Fibroblast of skin of abdomen (primary cell): ENCODE results near the gene INHBA. TPM values are rescaled to one million over a fixed set of nuclear protein-coding genes. Genes with fewer than 3 reads are reported as not detected.

ENCODE experiments used
- DNase-seq: peaks from one replicate; pipeline ENCODE4 v3.0.0-alpha.2; 2013
- polyA plus RNA-seq, 2 experiments: library from polyadenylated mRNA; unstranded; fragments of 120-200 nt; gene quantifications; one replicate each; pipeline ENCODE4 v1.2.1, GENCODE V29; 2013; ENCODE audit not compliant: insufficient read length in 2 of 2

Gene INHBA
- polyA plus RNA-seq (2013, experiment 1 of 2; ENCODE audit: insufficient read length): 99.9 TPM
- 93.3 TPM for polyA plus RNA-seq (2013, experiment 2 of 2; ENCODE audit: insufficient read length)

- DNase-seq: peak; percentile 97
These were observed at the start of gene INHBA for GRCh38 chr7:41702635-41703371. Gene INHBA (minus strand): TSS chr7:41703090. CDS start chr7:41700374, 2,716 bp downstream.

- no peak for DNase-seq
These were observed 49.7 kb upstream of the INHBA start for GRCh38 chr7:41752615-41753014.

GRCh38 chr7:41750661-41751540, 48.0 kb upstream of the INHBA start:
- no peak for DNase-seq

- no peak for DNase-seq
These were observed 45.1 kb upstream of the INHBA start for GRCh38 chr7:41747961-41748360.

GRCh38 chr7:41745451-41745850, 42.6 kb upstream of the INHBA start:
- no peak for DNase-seq

- DNase-seq: peak; percentile 18
These were observed 41.3 kb upstream of the INHBA start for GRCh38 chr7:41744161-41744560.

GRCh38 chr7:41742401-41743020, 39.6 kb upstream of the INHBA start:
- DNase-seq: peak; percentile 7

GRCh38 chr7:41738806-41739205, 35.9 kb upstream of the INHBA start:
- DNase-seq: no peak

GRCh38 chr7:41738336-41738735, 35.4 kb upstream of the INHBA start:
- no peak for DNase-seq

- no peak for DNase-seq
These were observed 32.3 kb upstream of the INHBA start for GRCh38 chr7:41735206-41735605.

- DNase-seq: no peak
These were observed 30.0 kb upstream of the INHBA start for GRCh38 chr7:41732843-41733306.

- no peak for DNase-seq
These were observed 29.5 kb upstream of the INHBA start for GRCh38 chr7:41732436-41732785.

GRCh38 chr7:41731493-41732435, 28.9 kb upstream of the INHBA start:
- DNase-seq: no peak

- DNase-seq: no peak
These were observed 27.8 kb upstream of the INHBA start for GRCh38 chr7:41730668-41731067.

GRCh38 chr7:41730161-41730560, 27.3 kb upstream of the INHBA start:
- no peak for DNase-seq

GRCh38 chr7:41729059-41729458, 26.2 kb upstream of the INHBA start:
- DNase-seq: no peak

GRCh38 chr7:41725013-41725412, 22.1 kb upstream of the INHBA start:
- DNase-seq: no peak

- DNase-seq: no peak
These were observed 18.0 kb upstream of the INHBA start for GRCh38 chr7:41720886-41721285.

- no peak for DNase-seq
These were observed 17.2 kb upstream of the INHBA start for GRCh38 chr7:41720046-41720445.

- no peak for DNase-seq
These were observed 13.8 kb upstream of the INHBA start for GRCh38 chr7:41716691-41717090.

GRCh38 chr7:41715000-41715399, 12.1 kb upstream of the INHBA start:
- DNase-seq: no peak
